ENCODE data around the gene PALMD.

Gene PALMD

DNA sequence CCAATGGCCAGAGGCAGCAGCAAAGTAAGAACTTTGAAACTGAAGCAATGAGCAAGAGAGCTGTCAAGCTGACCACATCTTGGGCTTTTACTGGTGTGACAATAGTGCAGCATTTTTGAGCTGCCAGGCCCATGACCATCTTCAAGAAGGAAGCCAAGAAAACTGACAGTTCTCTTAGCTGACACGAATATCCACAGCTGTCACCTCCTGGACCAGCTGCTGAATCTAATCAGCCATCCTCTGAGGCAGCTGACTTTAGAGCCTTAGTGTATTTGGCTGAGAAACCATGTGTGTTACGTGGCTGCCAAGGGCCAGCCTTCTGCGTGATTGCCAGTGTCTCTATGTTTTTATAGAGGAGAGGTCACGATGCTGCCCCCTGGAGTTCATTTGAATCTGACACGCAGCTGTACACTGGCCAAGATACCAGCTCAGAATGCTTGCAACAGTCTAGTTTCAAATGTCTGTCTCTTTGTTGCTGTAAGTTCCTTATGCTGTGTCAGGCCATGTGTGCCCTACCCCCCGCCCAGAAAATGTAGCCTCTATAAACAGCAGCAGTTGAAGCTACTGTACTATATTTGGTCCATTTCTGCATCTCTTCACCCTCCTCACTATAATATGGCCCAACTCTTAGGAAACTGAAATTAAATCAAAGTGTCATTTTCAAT, 39.7 kb downstream of the PALMD start:
- no peak overlapping the region for H3K4me3 ChIP-seq (ENCODE audit: low read length)
- no peaks in the 10 kb centered on the region for H3K27me3 ChIP-seq (ENCODE audit: control insufficient read depth, insufficient read depth, low read length)
- H3K9ac ChIP-seq (ENCODE audit: low read length) = no peak overlapping the region
- peaks cover 4% of the 10 kb centered on the region for H3K4me1 ChIP-seq (ENCODE audit: control insufficient read depth, insufficient read depth, low read length)
- H3K36me3 ChIP-seq (ENCODE audit: control insufficient read depth, insufficient read depth, low read length) = no peaks in the 10 kb centered on the region
- no peak overlapping the region for H3K27ac ChIP-seq (ENCODE audit: low read depth, low read length)

DNA sequence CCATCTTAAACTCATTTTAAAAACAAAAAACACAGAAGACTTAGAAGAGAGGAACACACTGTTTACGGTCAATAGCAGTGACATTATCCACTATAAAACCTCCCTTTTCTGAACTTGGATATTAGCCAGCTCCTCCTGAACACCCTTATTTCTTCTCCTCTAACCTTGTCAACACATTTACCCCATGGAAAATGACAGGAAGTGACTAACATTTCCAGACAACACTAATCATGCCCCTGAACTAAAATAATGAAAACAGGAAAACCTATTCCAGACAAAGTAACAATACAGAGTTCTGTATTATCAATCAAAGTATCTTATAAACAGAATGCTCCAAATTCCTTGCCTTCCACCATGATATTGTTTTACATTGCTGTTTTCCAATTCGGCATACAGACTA, 45.3 kb downstream of the PALMD start:
- H3K4me3 ChIP-seq (ENCODE audit: low read length) = no peak overlapping the region
- no peaks in the 10 kb centered on the region for H3K4me1 ChIP-seq (ENCODE audit: control insufficient read depth, insufficient read depth, low read length)
- H3K9ac ChIP-seq (ENCODE audit: low read length) = no peak overlapping the region
- H3K27ac ChIP-seq (ENCODE audit: low read depth, low read length) = no peak overlapping the region
- no peaks in the 10 kb centered on the region for H3K27me3 ChIP-seq (ENCODE audit: control insufficient read depth, insufficient read depth, low read length)
- no peaks in the 10 kb centered on the region for H3K36me3 ChIP-seq (ENCODE audit: control insufficient read depth, insufficient read depth, low read length)

DNA sequence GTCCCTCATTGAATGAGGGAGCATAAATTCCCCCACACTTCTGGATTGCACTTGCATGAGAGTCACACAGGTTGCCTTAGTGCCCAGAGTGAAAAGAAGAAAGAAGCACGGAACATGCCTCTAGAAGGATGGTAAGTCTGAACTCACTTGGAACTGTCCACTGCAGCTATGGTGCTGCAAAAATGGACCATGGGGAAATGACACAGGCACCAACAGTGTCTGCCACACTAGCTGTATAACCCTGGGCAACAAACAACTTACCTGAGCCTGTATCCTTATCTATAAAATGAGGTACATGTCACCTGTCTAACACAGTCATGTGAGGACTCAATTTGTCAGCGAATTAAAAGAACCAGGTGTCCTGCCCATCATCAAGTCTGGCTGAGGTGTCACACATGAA, 50.7 kb downstream of the PALMD start:
- H3K9ac ChIP-seq (ENCODE audit: low read length) = no peak overlapping the region
- H3K36me3 ChIP-seq (ENCODE audit: control insufficient read depth, insufficient read depth, low read length) = no peaks in the 10 kb centered on the region
- no peak overlapping the region for H3K27ac ChIP-seq (ENCODE audit: low read depth, low read length)

GRCh38 chr1:99697580-99697979, 51.7 kb downstream of the PALMD start:
- Histone ChIP-seq H3K27me3 (ENCODE audit: control insufficient read depth, insufficient read depth, low read length) (no peaks in the 10 kb centered on the region), H3K4me1 (ENCODE audit: control insufficient read depth, insufficient read depth, low read length) (no peaks in the 10 kb centered on the region), H3K9ac (ENCODE audit: low read length) (no peak overlapping the region), H3K4me3 (ENCODE audit: low read length) (no peak overlapping the region), H3K27ac (ENCODE audit: low read depth, low read length) (no peak overlapping the region), H3K36me3 (ENCODE audit: control insufficient read depth, insufficient read depth, low read length) (no peaks in the 10 kb centered on the region)

More for the DNA sequence above, 50.7 kb downstream of the PALMD start:
- Histone ChIP-seq H3K4me1 (ENCODE audit: control insufficient read depth, insufficient read depth, low read length) (no peaks in the 10 kb centered on the region), H3K27me3 (ENCODE audit: control insufficient read depth, insufficient read depth, low read length) (no peaks in the 10 kb centered on the region), H3K4me3 (ENCODE audit: low read length) (no peak overlapping the region)

DNA sequence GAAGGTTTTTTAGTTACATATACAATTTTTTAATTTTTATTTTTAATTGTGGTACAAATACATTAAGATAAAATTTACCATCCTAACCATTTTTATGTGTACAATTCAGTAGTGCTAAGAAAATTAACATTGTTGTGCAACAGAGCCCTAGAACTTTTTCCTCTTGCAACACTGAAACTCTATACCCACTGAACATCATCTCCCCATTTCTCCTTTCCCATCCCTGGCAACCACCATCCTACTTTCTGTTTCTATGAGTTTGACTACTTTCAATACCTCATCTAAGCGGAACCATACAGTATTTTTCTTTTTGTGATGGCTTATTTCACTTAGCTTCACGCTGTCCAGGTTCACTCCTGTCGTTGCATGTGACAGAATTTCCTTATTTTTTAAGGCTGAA, 54.1 kb downstream of the PALMD start:
- Histone ChIP-seq H3K27ac (ENCODE audit: low read depth, low read length) (no peak overlapping the region), H3K36me3 (ENCODE audit: control insufficient read depth, insufficient read depth, low read length) (no peaks in the 10 kb centered on the region), H3K9ac (ENCODE audit: low read length) (no peak overlapping the region), H3K4me3 (ENCODE audit: low read length) (no peak overlapping the region), H3K27me3 (ENCODE audit: control insufficient read depth, insufficient read depth, low read length) (no peaks in the 10 kb centered on the region), H3K4me1 (ENCODE audit: control insufficient read depth, insufficient read depth, low read length) (no peaks in the 10 kb centered on the region)

- Histone ChIP-seq H3K9ac (ENCODE audit: low read length) (no peak overlapping the region), H3K36me3 (ENCODE audit: control insufficient read depth, insufficient read depth, low read length) (no peaks in the 10 kb centered on the region), H3K27me3 (ENCODE audit: control insufficient read depth, insufficient read depth, low read length) (no peaks in the 10 kb centered on the region), H3K4me3 (ENCODE audit: low read length) (no peak overlapping the region), H3K27ac (ENCODE audit: low read depth, low read length) (no peak overlapping the region), H3K4me1 (ENCODE audit: control insufficient read depth, insufficient read depth, low read length) (no peaks in the 10 kb centered on the region)
These were observed 56.3 kb downstream of the PALMD start for GRCh38 chr1:99702221-99702620.

GRCh38 chr1:99704356-99704816, 58.5 kb downstream of the PALMD start:
- Histone ChIP-seq H3K27me3 (ENCODE audit: control insufficient read depth, insufficient read depth, low read length) (no peaks in the 10 kb centered on the region), H3K9ac (ENCODE audit: low read length) (no peak overlapping the region), H3K4me1 (ENCODE audit: control insufficient read depth, insufficient read depth, low read length) (no peaks in the 10 kb centered on the region), H3K27ac (ENCODE audit: low read depth, low read length) (no peak overlapping the region), H3K36me3 (ENCODE audit: control insufficient read depth, insufficient read depth, low read length) (no peaks in the 10 kb centered on the region), H3K4me3 (ENCODE audit: low read length) (no peak overlapping the region)

- Histone ChIP-seq H3K9ac (ENCODE audit: low read length) (no peak overlapping the region), H3K27ac (ENCODE audit: low read depth, low read length) (no peak overlapping the region), H3K27me3 (ENCODE audit: control insufficient read depth, insufficient read depth, low read length) (no peaks in the 10 kb centered on the region), H3K4me3 (ENCODE audit: low read length) (no peak overlapping the region), H3K36me3 (ENCODE audit: control insufficient read depth, insufficient read depth, low read length) (no peaks in the 10 kb centered on the region), H3K4me1 (ENCODE audit: control insufficient read depth, insufficient read depth, low read length) (no peaks in the 10 kb centered on the region)
These were observed 59.5 kb downstream of the PALMD start for GRCh38 chr1:99705385-99705784.

DNA sequence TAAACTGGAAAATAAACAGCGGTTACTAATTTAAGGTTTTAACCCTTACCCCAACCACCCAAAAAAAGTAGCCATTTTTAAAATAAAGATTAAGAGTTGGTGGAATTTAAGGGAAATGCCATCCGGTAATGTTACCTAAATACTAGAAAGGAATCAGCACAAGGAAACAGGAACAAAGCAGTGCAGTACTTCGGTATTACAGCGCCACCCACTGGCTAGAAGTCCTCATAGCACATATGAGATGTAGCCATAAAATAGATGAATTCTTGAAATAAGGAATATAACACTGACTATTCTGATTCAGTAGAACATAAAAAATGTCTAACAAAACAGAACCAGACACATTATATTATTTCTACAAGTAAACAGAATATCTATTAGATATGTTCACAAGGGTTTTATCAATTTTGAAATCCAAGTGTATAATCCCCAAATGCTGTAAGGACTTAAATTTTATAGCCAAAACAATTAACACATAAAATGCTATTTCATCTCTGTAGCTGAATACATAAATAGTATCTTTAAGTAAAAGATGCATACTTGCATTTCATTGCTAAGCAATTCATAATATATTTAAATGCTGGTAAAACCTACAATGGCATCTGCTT, 61.7 kb downstream of the PALMD start:
- Histone ChIP-seq H3K36me3 (ENCODE audit: control insufficient read depth, insufficient read depth, low read length) (no peaks in the 10 kb centered on the region), H3K27ac (ENCODE audit: low read depth, low read length) (no peak overlapping the region), H3K4me1 (ENCODE audit: control insufficient read depth, insufficient read depth, low read length) (no peaks in the 10 kb centered on the region), H3K4me3 (ENCODE audit: low read length) (no peak overlapping the region), H3K27me3 (ENCODE audit: control insufficient read depth, insufficient read depth, low read length) (no peaks in the 10 kb centered on the region), H3K9ac (ENCODE audit: low read length) (no peak overlapping the region)

DNA sequence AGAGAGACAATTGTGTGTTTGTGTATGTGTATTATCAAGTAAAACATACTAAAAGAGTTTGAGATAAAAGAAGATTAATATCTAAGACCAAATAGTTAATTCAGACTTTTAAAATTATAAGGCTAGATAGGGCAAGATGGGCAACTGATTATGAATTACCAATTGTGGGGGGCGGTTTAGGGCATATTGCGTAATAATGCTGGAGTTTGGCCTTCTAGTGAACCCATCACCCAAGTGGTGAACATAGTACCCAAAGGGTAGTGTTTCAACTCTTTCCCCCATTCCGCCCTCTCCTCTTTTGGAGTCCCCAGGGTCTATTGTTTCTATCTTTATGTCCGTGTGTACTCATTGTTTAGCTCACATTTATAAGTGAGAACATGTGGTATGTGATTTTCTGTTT, 65.1 kb downstream of the PALMD start:
- H3K27ac ChIP-seq (ENCODE audit: low read depth, low read length) = no peak overlapping the region
- no peaks in the 10 kb centered on the region for H3K27me3 ChIP-seq (ENCODE audit: control insufficient read depth, insufficient read depth, low read length)
- no peak overlapping the region for H3K9ac ChIP-seq (ENCODE audit: low read length)
- H3K4me1 ChIP-seq (ENCODE audit: control insufficient read depth, insufficient read depth, low read length) = no peaks in the 10 kb centered on the region
- peaks cover 2% of the 10 kb centered on the region for H3K36me3 ChIP-seq (ENCODE audit: control insufficient read depth, insufficient read depth, low read length)
- no peak overlapping the region for H3K4me3 ChIP-seq (ENCODE audit: low read length)

GRCh38 chr1:99713006-99713405, 67.1 kb downstream of the PALMD start:
- peaks cover 6% of the 10 kb centered on the region for H3K36me3 ChIP-seq (ENCODE audit: control insufficient read depth, insufficient read depth, low read length)
- no peaks in the 10 kb centered on the region for H3K27me3 ChIP-seq (ENCODE audit: control insufficient read depth, insufficient read depth, low read length)
- no peak overlapping the region for H3K27ac ChIP-seq (ENCODE audit: low read depth, low read length)
- no peak overlapping the region for H3K4me3 ChIP-seq (ENCODE audit: low read length)
- no peak overlapping the region for H3K9ac ChIP-seq (ENCODE audit: low read length)
- no peaks in the 10 kb centered on the region for H3K4me1 ChIP-seq (ENCODE audit: control insufficient read depth, insufficient read depth, low read length)

GRCh38 chr1:99717005-99717404, 71.1 kb downstream of the PALMD start:
- H3K27me3 ChIP-seq (ENCODE audit: control insufficient read depth, insufficient read depth, low read length) = no peaks in the 10 kb centered on the region
- H3K9ac ChIP-seq (ENCODE audit: low read length) = no peak overlapping the region
- H3K27ac ChIP-seq (ENCODE audit: low read depth, low read length) = no peak overlapping the region
- H3K4me1 ChIP-seq (ENCODE audit: control insufficient read depth, insufficient read depth, low read length) = no peaks in the 10 kb centered on the region
- peaks cover 6% of the 10 kb centered on the region for H3K36me3 ChIP-seq (ENCODE audit: control insufficient read depth, insufficient read depth, low read length)
- H3K4me3 ChIP-seq (ENCODE audit: low read length) = no peak overlapping the region

DNA sequence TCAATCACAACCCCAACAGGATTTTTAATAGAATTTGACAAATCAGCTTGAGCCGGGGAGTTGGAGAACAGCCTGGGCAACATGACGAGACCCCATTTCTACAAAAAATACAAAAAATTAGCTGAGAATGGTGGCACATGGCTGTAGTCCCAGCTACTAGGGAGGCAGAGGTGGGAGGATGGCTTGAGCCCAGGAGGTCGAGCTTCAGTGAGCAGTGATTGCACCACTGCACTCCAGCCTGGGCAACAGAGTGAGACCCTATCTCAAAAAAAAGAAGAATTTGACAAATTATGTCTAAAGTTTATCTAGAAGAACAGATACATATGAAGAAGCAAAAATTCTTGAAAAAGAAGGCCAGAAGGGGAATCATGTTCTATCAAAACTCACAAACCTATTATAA, 77.3 kb downstream of the PALMD start:
- H3K9ac ChIP-seq (ENCODE audit: low read length) = no peak overlapping the region
- no peak overlapping the region for H3K4me3 ChIP-seq (ENCODE audit: low read length)
- H3K4me1 ChIP-seq (ENCODE audit: control insufficient read depth, insufficient read depth, low read length) = no peaks in the 10 kb centered on the region
- no peak overlapping the region for H3K27ac ChIP-seq (ENCODE audit: low read depth, low read length)
- no peaks in the 10 kb centered on the region for H3K27me3 ChIP-seq (ENCODE audit: control insufficient read depth, insufficient read depth, low read length)
- H3K36me3 ChIP-seq (ENCODE audit: control insufficient read depth, insufficient read depth, low read length) = no peaks in the 10 kb centered on the region

Data from rectal smooth muscle tissue (tissue), 1 donor.